ENCODE measurements around the gene PCYT1A.

DNA sequence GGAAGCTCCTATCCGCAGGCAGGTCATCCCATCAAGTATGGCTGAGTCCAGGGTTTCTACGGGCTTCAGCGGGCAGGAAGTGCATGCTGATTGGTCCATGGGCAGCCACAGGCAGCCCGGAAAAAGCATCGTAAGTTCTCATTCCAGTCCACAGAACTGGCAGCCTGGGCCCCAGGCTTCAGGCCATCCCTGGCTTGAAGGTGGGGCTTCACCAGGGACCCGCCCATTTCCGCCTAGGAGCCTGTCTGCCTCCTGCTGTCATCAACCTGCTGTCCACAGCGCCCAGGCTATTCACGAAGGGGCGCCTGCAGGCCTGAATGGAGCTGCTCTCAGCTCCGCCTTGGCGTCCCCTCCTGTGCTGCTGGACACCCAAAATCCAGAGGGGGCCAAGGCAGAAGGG, 13.9 kb downstream of the PCYT1A start:
- TF ChIP-seq, protein P1, sequence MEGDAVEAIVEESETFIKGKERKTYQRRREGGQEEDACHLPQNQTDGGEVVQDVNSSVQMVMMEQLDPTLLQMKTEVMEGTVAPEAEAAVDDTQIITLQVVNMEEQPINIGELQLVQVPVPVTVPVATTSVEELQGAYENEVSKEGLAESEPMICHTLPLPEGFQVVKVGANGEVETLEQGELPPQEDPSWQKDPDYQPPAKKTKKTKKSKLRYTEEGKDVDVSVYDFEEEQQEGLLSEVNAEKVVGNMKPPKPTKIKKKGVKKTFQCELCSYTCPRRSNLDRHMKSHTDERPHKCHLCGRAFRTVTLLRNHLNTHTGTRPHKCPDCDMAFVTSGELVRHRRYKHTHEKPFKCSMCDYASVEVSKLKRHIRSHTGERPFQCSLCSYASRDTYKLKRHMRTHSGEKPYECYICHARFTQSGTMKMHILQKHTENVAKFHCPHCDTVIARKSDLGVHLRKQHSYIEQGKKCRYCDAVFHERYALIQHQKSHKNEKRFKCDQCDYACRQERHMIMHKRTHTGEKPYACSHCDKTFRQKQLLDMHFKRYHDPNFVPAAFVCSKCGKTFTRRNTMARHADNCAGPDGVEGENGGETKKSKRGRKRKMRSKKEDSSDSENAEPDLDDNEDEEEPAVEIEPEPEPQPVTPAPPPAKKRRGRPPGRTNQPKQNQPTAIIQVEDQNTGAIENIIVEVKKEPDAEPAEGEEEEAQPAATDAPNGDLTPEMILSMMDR (IDR thresholded peaks at IDR 0.05; ENCODE audit: low read length): no peak
- TF ChIP-seq EZH2 (optimal IDR thresholded peaks at IDR 0.05; ENCODE audit: low read depth, low read length): no peak

All from MM.1S (cell line).